SK-MEL-5 (cell line): Measurements from ENCODE around the gene RTCB. TPM values are rescaled to one million over a fixed set of nuclear protein-coding genes. Genes with fewer than 3 reads are reported as not detected.
"Not testable (repeated sequence)": the region's sequence is repeated elsewhere in the genome, so short reads cannot be mapped to it uniquely, and the experiment has no call there.

Experiments used
- DNase-seq: peaks from one replicate; pipeline ENCODE4 v3.0.0-alpha.2; 2016; ENCODE audit warnings: low read depth, low spot score
- in situ Hi-C: cut with HindIII; loops from 2 replicates; pipeline ENCODE4 v1.10.0; 2016; ENCODE audit warnings: low sequenced_read_pairs, high pct_unique_total_duplicates, low pct_unique_long_range_greater_than_20kb
- total RNA-seq: library from RNA; depleted of rRNA; stranded (reverse); fragments of >200 nt; shearing (Covaris generic); gene quantifications from 2 replicates; pipeline ENCODE4 v1.2.3, GENCODE V29; 2014

Gene RTCB
- total RNA-seq, 1 experiment from 2014 or later, result 212 TPM

GRCh38 chr22:32404021-32404420 lies 8.0 kb downstream of the RTCB start:
- in situ Hi-C loops, result no loop called here

GRCh38 chr22:32401486-32401885 lies 10.6 kb downstream of the RTCB start:
- in situ Hi-C loops, result no loop called here
- DNase-seq, result no peak

More at GRCh38 chr22:32404021-32404420, 8.0 kb downstream of the RTCB start:
- DNase-seq, result no peak

GRCh38 chr22:32396746-32397145 lies 15.3 kb downstream of the RTCB start:
- peak; percentile 77 for DNase-seq
- in situ Hi-C loops, result no loop called here

GRCh38 chr22:32396255-32396654 lies 15.8 kb downstream of the RTCB start:
- in situ Hi-C loops, result no loop called here

GRCh38 chr22:32395107-32395506 lies 16.9 kb downstream of the RTCB start:
- in situ Hi-C loops, result no loop called here
- DNase-seq, result no peak

More at GRCh38 chr22:32396255-32396654, 15.8 kb downstream of the RTCB start:
- no peak for DNase-seq

- DNase-seq, result peak; percentile 60
- in situ Hi-C loops, result no loop called here
These were observed 22.4 kb downstream of the RTCB start for GRCh38 chr22:32389685-32390084.

- in situ Hi-C loops, result no loop called here
- no peak for DNase-seq
These were observed 26.4 kb downstream of the RTCB start for GRCh38 chr22:32385681-32386080.

- DNase-seq, result no peak
- in situ Hi-C loops, result no loop called here
These were observed 31.1 kb downstream of the RTCB start for GRCh38 chr22:32380991-32381390.

GRCh38 chr22:32378707-32379272 lies 33.3 kb downstream of the RTCB start:
- in situ Hi-C loops, result no loop called here
- peak; percentile 89 for DNase-seq

- in situ Hi-C loops, result no loop called here
- DNase-seq, result no peak
These were observed 35.4 kb downstream of the RTCB start for GRCh38 chr22:32376681-32377080.

GRCh38 chr22:32375678-32376450 lies 36.2 kb downstream of the RTCB start:
- DNase-seq, result no peak
- in situ Hi-C loops, result no loop called here

GRCh38 chr22:32364210-32364609 lies 47.8 kb downstream of the RTCB start:
- in situ Hi-C loops, result no loop called here
- no peak for DNase-seq

GRCh38 chr22:32361257-32361656 lies 50.8 kb downstream of the RTCB start:
- DNase-seq, result no peak
- in situ Hi-C loops, result no loop called here

GRCh38 chr22:32360096-32360495 lies 52.0 kb downstream of the RTCB start:
- in situ Hi-C loops, DNase-seq: not testable (repeated sequence)

- DNase-seq, in situ Hi-C loops: not testable (repeated sequence)
These were observed 54.5 kb downstream of the RTCB start, which contains the start of gene RFPL3 for GRCh38 chr22:32357567-32357966. Gene RFPL3, plus strand, starts transcription at chr22:32357867. Its CDS starts 205 bp downstream, at chr22:32358072.

- in situ Hi-C loops, result no loop called here
These were observed 56.3 kb downstream of the RTCB start for GRCh38 chr22:32355760-32356159.

GRCh38 chr22:32354360-32355351 lies 57.4 kb downstream of the RTCB start:
- in situ Hi-C loops, result no loop called here
- no peak for DNase-seq

More at GRCh38 chr22:32355760-32356159, 56.3 kb downstream of the RTCB start:
- peak; percentile 31 for DNase-seq

- no peak for DNase-seq
These were observed 58.2 kb downstream of the RTCB start for GRCh38 chr22:32353840-32354239.

More at GRCh38 chr22:32353840-32354239, 58.2 kb downstream of the RTCB start:
- in situ Hi-C loops, result no loop called here
